Measurements from ENCODE around the gene ZNF595.
"Not testable (repeated sequence)": the region's sequence is repeated elsewhere in the genome, so short reads cannot be mapped to it uniquely, and the experiment has no call there.

Gene ZNF595

GRCh38 chr4:114149-114548 lies 61.0 kb downstream of the ZNF595 start:
- TF ChIP-seq CTCF (IDR thresholded peaks at IDR 0.05): no peak
- Mint-ChIP-seq H3K36me3 (ENCODE audit: low read depth) (peaks cover 3% of the 10 kb centered on the region), H3K27me3 (ENCODE audit: low read depth, poor library complexity) (peaks cover 10% of the 10 kb centered on the region), H3K4me3 (no peak overlapping the region), H3K4me1 (no peaks in the 10 kb centered on the region), H3K9me3 (peaks cover 80% of the 10 kb centered on the region), H3K27ac (no peak overlapping the region)
- DNase-seq: no peak

- no peak overlapping the region for H3K4me3 Mint-ChIP-seq
- H3K9me3 Mint-ChIP-seq: peaks cover 72% of the 10 kb centered on the region
- H3K4me1 Mint-ChIP-seq: no peaks in the 10 kb centered on the region
- DNase-seq: no peak
- H3K27me3 Mint-ChIP-seq (ENCODE audit: low read depth, poor library complexity): peaks cover 23% of the 10 kb centered on the region
- no peaks in the 10 kb centered on the region for H3K36me3 Mint-ChIP-seq (ENCODE audit: low read depth)
- no peak overlapping the region for H3K27ac Mint-ChIP-seq
- TF ChIP-seq CTCF (IDR thresholded peaks at IDR 0.05): no peak
Observed at GRCh38 chr4:116499-116898, 63.4 kb downstream of the ZNF595 start.

- TF ChIP-seq CTCF (IDR thresholded peaks at IDR 0.05): no peak
- no peak for DNase-seq
- H3K4me3 Mint-ChIP-seq: no peak overlapping the region
- H3K27ac Mint-ChIP-seq: no peak overlapping the region
- H3K27me3 Mint-ChIP-seq (ENCODE audit: low read depth, poor library complexity): peaks cover 21% of the 10 kb centered on the region
- peaks cover 75% of the 10 kb centered on the region for H3K9me3 Mint-ChIP-seq
- H3K36me3 Mint-ChIP-seq (ENCODE audit: low read depth): peaks cover 25% of the 10 kb centered on the region
- peaks cover 10% of the 10 kb centered on the region for H3K4me1 Mint-ChIP-seq
Observed at GRCh38 chr4:120616-121015, 67.5 kb downstream of the ZNF595 start.

- H3K27ac Mint-ChIP-seq: no peak overlapping the region
- peaks cover 21% of the 10 kb centered on the region for H3K27me3 Mint-ChIP-seq (ENCODE audit: low read depth, poor library complexity)
- peaks cover 35% of the 10 kb centered on the region for H3K36me3 Mint-ChIP-seq (ENCODE audit: low read depth)
- DNase-seq: no peak
- no peak for TF ChIP-seq CTCF (IDR thresholded peaks at IDR 0.05)
- H3K4me3 Mint-ChIP-seq: no peak overlapping the region
- H3K4me1 Mint-ChIP-seq: peaks cover 15% of the 10 kb centered on the region
- H3K9me3 Mint-ChIP-seq: peaks cover 75% of the 10 kb centered on the region
Observed at GRCh38 chr4:121408-122084, 68.4 kb downstream of the ZNF595 start.

GRCh38 chr4:123922-124274 lies 70.8 kb downstream of the ZNF595 start:
- not testable (repeated sequence) for DNase-seq, H3K27ac Mint-ChIP-seq
- Mint-ChIP-seq H3K36me3 (ENCODE audit: low read depth) (peaks cover 38% of the 10 kb centered on the region), H3K4me1 (peaks cover 15% of the 10 kb centered on the region), H3K9me3 (peaks cover 69% of the 10 kb centered on the region), H3K4me3 (peak overlapping the region; percentile 99), H3K27me3 (ENCODE audit: low read depth, poor library complexity) (peaks cover 21% of the 10 kb centered on the region)

- peaks cover 38% of the 10 kb centered on the region for H3K36me3 Mint-ChIP-seq (ENCODE audit: low read depth)
- H3K27me3 Mint-ChIP-seq (ENCODE audit: low read depth, poor library complexity): peaks cover 21% of the 10 kb centered on the region
- DNase-seq: peak; percentile 88
- peak within 1 kb of the TSS; percentile 99 for H3K27ac Mint-ChIP-seq
- peak within 1 kb of the TSS; percentile 99 for H3K4me3 Mint-ChIP-seq
- H3K4me1 Mint-ChIP-seq: peaks cover 15% of the 10 kb centered on the region
- no peak for TF ChIP-seq CTCF (IDR thresholded peaks at IDR 0.05)
- H3K9me3 Mint-ChIP-seq: peaks cover 69% of the 10 kb centered on the region
Observed at GRCh38 chr4:124275-125081, 71.4 kb downstream of the ZNF595 start, which contains the start of gene ZNF718. ZNF718 (plus strand) TSS chr4:124501; CDS start chr4:124671, 170 bp downstream.

All from nephron progenitor cell (in vitro differentiated cells).